Suppressor macrophage (primary cell): ENCODE results near the gene OR1Q1.
"Not testable (repeated sequence)": the region's sequence is repeated elsewhere in the genome, so short reads cannot be mapped to it uniquely, and the experiment has no call there.

ENCODE experiments used
- DNase-seq, 4 experiments: peaks; one replicate each; pipeline ENCODE4 v3.0.0-alpha.2; 2020 to 2022
- total RNA-seq, 17 experiments: gene quantifications; one replicate each; lab custom pipeline; 2026; ENCODE audit warnings: mixed read lengths in 6 of 17, inconsistent platforms in 3 of 17; lab: John Stamatoyannopoulos, UW

OR1Q1 gene, protein sequence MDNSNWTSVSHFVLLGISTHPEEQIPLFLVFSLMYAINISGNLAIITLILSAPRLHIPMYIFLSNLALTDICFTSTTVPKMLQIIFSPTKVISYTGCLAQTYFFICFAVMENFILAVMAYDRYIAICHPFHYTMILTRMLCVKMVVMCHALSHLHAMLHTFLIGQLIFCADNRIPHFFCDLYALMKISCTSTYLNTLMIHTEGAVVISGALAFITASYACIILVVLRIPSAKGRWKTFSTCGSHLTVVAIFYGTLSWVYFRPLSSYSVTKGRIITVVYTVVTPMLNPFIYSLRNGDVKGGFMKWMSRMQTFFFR
- total RNA-seq, result 0 to 0.33 (median 0) reads per million in 17 experiments

DNA sequence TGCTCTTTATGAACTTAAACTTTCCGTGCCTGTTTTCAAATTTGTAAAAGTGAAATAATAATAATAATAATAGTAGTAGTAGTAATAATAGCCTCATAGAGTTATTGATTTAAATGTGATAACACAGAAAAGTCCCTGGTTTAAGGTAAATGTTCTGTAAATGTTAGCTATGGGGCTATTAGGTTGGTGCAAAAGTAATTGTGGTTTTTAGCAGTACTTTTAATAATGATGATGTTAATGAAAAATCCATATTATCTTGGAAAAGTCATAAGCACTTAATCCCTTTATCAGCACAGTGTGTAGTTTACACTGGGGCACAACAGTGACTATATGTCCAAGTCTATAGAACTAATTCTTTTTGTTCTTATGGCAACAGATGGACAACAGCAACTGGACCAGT is at the start of gene OR1Q1:
Gene OR1Q1, plus strand, starts transcription at position 377 of the 400 bp plus-strand sequence. Its CDS starts 0 bp downstream, at position 377.
- DNase-seq, result no peak

DNA sequence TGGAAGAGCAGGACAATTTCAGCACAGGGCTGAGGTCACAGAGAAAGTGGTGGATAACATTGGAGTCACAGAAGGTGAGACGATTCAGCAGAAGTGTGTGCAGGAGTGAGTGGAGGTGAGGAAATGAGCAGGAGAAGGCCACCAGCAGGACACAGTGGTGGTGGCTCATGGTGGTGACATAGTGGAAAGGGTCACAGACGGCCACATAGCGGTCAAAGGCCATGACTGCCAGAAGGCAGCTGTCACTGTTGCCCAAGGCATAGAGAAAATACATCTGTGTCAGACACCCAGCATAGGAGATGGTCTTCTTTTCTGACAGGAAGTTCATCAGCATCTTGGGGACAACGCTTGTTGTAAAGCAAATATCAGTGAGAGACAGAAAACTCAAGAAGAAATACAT is 46.6 kb upstream of the OR1Q1 start:
- DNase-seq, result no peak

DNA sequence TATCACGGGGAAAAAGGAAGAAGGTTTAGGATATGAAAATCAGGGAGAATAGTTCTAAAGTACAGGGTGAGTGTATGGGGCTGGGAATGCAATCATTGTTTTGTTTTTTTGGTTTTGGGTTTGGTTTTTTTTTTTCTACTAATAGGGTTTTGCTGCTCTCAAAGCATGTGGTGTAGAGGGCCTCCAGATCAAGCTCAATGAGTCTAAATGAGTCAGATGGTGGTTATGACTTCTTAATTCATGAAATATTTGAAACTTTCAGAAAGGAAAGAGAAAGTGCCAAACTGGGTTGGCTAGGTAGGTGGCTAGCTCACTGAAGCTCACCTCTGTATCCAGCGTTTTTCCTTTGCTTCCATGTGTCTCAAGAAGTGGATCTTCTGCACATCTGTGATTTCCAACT is 42.1 kb upstream of the OR1Q1 start:
- no peak for DNase-seq

DNA sequence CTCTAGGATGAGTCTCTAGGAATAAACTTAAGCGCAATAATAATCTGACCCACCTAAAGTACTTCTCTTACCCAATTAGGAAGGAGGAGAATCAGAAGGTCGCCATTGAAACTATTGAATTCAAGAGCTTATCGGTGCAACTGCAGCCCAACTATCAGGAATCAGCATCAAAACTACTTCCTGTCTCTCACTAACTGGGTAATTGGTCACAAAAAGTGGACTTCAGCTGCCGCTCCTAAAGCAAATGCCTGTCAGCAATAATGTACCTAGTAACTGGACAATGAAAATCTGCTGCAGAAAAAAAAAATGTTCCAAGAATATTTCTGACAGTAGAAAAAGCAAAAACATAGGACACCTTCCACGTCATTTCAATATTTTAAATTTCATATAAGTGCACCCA is 34.7 kb upstream of the OR1Q1 start:
- DNase-seq, result no peak

DNA sequence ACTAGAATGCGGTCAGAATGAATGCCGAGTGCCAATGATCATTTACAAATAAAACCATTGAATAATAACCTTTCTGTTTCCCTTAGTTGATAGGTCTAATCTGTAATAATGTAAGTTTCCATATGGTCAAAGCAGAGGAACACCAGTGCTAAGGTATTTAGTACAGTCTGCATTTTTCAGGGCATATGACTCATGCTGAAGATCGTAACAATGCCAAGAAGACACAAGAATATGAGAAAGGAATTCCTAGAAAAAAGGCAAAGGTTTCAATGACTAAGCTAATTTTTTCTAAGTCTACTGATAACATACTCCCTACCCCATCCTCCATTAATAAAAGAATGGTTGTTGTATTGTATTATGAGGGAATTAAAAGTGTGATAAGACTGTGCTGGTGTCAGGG is 34.2 kb upstream of the OR1Q1 start:
- no peak for DNase-seq

DNA sequence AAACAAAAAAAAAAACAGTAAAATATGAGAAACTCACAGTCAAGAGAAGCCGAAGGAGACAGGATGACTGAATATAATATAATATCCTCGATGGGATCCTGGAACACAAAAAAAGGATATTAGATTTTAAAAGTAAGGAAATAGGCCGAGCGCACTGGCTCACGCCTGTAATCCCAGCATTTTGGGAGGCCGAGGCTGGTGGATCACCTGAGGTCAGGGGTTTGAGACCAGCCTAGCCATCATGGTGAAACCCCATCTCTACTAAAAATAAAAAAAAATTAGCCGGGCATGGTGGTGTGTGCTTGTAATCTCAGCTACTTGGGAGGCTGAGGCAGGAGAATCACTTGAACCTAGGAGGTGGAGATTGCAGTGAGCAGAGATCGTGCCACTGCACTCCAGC is 31.3 kb upstream of the OR1Q1 start, which contains the start of gene OR1L8:
Gene OR1L8, minus strand, starts transcription at position 101 of the 400 bp plus-strand sequence. CDS start 14,907 bp downstream, outside the sequence.
- DNase-seq, result not testable (repeated sequence)

DNA sequence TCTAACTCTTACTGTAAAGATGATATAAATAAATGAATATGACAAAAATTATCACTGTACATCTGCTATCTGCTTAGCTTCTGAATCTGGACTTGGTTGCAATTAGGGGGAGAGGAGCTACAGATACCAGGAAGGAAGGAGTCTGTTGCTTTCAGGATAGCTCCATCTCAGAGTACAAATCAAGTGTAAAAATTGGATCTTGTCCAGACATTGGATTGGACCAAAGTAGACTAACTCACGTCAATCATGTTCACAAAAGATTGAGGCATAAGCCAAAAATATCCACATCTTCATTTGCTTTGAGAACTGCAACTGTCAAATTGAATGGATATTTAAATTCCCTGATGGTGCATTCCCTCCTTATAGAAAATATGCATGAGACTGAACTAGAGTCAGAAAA is 8.8 kb upstream of the OR1Q1 start:
- no peak for DNase-seq

DNA sequence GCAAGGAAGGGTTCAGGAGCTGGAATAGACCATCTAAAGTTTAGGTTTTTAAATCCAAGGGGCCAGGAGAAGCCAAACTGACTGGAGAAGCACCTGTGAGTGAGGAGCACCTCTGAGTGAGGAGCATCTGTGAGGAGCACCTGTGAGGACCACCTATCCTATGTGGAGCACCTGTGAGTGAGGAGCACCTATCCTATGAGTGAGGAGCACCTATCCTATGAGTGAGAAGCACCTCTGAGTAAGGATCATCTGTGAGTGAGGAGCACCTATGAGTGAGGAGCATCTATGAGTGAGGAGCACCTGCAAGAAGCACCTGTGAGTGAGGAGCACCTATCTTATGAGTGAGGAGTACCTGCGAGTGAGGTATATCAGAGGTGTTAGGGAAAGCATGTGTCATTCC is 8.0 kb upstream of the OR1Q1 start:
- DNase-seq, result no peak

DNA sequence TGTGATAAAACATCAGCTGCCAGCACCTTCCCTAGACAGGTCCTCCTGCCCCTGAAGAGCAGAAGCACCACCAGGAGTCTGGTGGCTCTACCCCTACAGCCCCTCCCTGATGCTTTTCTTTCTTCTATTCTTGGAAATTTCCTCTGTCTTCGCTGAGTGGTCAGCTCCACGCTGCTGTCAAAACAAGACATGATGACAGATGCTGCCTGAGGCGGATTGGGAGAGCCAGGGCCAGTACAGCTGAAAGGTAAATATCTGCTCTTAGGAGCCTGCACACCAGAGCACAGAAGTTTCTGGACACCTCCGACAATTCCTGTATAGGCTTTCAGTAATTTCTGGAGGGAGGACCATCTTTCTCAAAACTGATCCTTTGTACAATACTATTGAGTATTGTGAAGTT is 4.7 kb upstream of the OR1Q1 start:
- DNase-seq, result no peak

DNA sequence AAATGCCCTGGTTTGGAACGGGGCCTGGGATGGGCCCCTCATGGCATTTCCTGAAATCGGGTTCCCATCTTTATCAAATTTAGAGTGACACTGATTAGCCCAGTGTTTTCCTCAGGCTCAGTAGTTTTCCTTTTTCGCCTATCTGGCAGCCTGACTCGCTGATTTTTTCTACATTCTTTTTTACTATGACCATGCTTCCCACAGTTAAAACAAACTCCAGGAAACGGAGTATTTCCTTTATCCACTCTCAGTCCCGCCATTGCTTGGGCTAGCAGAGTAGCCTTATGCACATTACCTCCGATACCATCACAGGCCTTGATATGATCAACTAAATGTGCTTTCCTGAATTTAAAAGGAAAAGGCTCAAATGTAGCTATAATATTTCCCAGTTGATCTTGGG is 5.5 kb downstream of the OR1Q1 start:
- no peak for DNase-seq

DNA sequence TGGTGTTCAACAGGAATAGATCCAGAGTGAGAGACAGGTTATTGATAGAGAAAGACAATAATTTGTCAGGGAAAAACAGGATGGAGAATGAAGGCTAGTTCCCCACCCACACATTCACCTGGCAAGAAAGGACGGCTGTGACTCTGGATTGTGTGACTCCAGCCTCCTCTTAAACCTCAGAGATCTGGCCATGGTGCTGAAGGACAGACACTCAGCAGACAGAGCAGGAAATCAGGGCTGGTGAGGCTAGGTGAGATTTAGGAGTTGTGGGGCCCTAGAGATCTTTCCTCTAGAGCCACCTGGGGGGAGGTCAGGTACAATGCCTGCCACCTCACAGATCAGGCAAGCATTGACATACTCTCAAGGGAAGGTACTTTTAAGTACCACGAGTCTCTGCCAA is 27.7 kb downstream of the OR1Q1 start:
- no peak for DNase-seq

DNA sequence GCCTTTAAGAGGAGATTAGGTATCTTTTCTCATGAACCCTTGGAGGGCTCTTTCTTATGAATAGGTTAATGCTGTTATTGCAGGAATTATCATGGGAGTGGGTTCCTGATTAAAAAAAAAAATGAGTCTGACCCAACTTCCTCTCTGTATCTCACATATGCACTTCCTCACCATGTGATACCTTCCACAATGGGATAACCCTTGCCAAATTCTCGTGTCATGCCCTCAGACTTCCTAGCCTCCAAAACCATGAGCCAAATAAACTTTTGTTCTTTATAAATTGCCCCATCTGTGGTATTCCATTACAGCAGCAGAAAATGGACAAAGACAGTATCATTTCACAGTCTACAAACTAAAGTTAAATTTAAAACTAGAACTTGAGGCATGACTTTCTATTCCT is 41.8 kb downstream of the OR1Q1 start:
- no peak for DNase-seq

DNA sequence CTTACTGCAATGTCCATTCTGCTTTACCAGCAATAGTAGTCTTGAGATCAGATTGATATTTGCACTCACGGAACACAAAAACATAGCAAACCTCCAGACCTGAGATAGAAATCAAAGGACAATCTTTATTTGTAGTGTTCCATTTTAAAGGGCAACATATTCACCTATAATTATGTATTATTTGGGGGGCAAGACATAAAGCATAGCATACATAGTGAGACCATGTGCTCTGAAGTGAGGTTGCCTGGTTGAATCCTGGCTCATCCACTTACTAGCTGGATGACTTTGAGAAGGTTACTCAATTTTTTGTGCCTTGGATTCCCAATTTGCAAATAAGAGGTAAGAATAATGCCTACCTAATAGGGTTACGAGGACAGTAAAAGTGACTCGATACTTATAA is 43.0 kb downstream of the OR1Q1 start, which contains the start of gene OR1B1:
Gene OR1B1, minus strand, starts transcription at position 101 of the 400 bp plus-strand sequence.
- DNase-seq, result no peak

DNA sequence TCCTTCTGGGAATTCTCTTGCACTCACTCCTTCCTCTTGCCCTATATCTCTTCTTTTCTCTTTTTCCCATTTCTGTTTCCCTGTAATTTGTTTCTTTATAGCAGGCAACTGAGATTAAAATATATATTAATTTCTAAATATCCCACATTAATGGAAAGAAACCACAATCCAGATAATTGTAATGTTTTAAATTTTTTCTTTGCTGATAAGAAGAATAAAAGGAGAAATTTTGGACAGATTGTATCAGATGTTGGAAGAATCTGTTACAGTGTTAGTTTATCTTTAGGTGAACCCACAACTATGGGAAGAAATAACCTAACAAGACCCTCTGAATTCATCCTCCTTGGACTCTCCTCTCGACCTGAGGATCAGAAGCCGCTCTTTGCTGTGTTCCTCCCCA is 46.9 kb downstream of the OR1Q1 start, which contains the start of gene OR1L1:
Gene OR1L1, plus strand, starts transcription at position 301 of the 400 bp plus-strand sequence. Its CDS starts 0 bp downstream, at position 301.
- no peak for DNase-seq
